CD14-positive monocyte (primary cell): Measurements from ENCODE around the gene PPP3CA. TPM values are rescaled to one million over a fixed set of nuclear protein-coding genes. Genes with fewer than 3 reads are reported as not detected.
A peak's percentile ranks its signal among the peaks of the same experiment; 100 is the strongest.

Experiments
- DNase-seq, 3 donors: peaks; one replicate each; pipeline ENCODE4 v3.0.0-alpha.2; 2011 to 2022
- H2AFZ ChIP-seq: 2 replicates; pipeline ENCODE4 v1.6.0; 2012; ENCODE audit warnings: mild to moderate bottlenecking, low read depth, low read length, inconsistent platforms; ENCODE audit not compliant: insufficient read depth, poor library complexity, severe bottlenecking
- H3K27ac ChIP-seq, 2 donors: 1 replicate in 1 of 2; 2 replicates in 1 of 2; pipeline ENCODE4 v1.5.1; 2012 to 2013; ENCODE audit warnings: low read length in 2 of 2, control low read depth in 1 of 2, inconsistent platforms in 1 of 2, low read depth in 1 of 2, mild to moderate bottlenecking in 1 of 2
- H3K27me3 ChIP-seq, 2 donors: one replicate each; pipeline versions ENCODE4 v1.6.0 to v1.6.1; 2011 to 2013; ENCODE audit warnings: low read length in 2 of 2; ENCODE audit not compliant: control insufficient read depth in 2 of 2, insufficient read depth in 2 of 2
- H3K36me3 ChIP-seq, 2 donors: replicated peaks in 1 of 2; 1 replicate in 1 of 2; 2 replicates in 1 of 2; pipeline versions ENCODE4 v1.5.1 to v1.6.1; 2012 to 2013; ENCODE audit warnings: low read length in 2 of 2, control low read depth in 1 of 2, inconsistent platforms in 1 of 2, mild to moderate bottlenecking in 1 of 2; ENCODE audit not compliant: insufficient read depth in 2 of 2, control insufficient read depth in 1 of 2
- H3K4me1 ChIP-seq, 2 donors: 1 replicate in 1 of 2; 2 replicates in 1 of 2; pipeline versions ENCODE4 v1.5.1 to v1.6.1; 2012 to 2013; ENCODE audit warnings: low read length in 2 of 2, control low read depth in 1 of 2, inconsistent platforms in 1 of 2, mild to moderate bottlenecking in 1 of 2, moderate library complexity in 1 of 2; ENCODE audit not compliant: insufficient read depth in 2 of 2, control insufficient read depth in 1 of 2
- H3K4me2 ChIP-seq: replicated peaks from 2 replicates; pipeline ENCODE3; 2012; ENCODE audit warnings: low read length, moderate library complexity, mild to moderate bottlenecking; ENCODE audit not compliant: poor library complexity, severe bottlenecking; ENCODE audit errors: extremely low read depth
- H3K4me3 ChIP-seq, 3 experiments: fragments of 200-600 bp in 1 of 3; sonication (generic) in 1 of 3; replicated peaks in 1 of 3; 1 replicate in 2 of 3; 2 replicates in 1 of 3; pipeline ENCODE4 v1.5.1; 2011 to 2013; ENCODE audit warnings: low read length in 3 of 3, mild to moderate bottlenecking in 3 of 3, control low read depth in 2 of 3, low read depth in 2 of 3, inconsistent platforms in 1 of 3, moderate library complexity in 1 of 3
- H3K79me2 ChIP-seq: 2 replicates; pipeline ENCODE4 v1.6.0; 2012; ENCODE audit warnings: mild to moderate bottlenecking, control low read depth, inconsistent platforms, low read length, moderate library complexity; ENCODE audit not compliant: insufficient read depth
- H3K9ac ChIP-seq: 2 replicates; pipeline ENCODE4 v1.6.0; 2017; ENCODE audit warnings: low read length, mild to moderate bottlenecking; ENCODE audit not compliant: insufficient read depth, poor library complexity, severe bottlenecking
- H3K9me3 ChIP-seq, 2 donors: replicated peaks in 1 of 2; 1 replicate in 1 of 2; 2 replicates in 1 of 2; pipeline versions ENCODE4 v1.5.1 to v1.6.1; 2012 to 2013; ENCODE audit warnings: low read length in 2 of 2, control low read depth in 1 of 2; ENCODE audit not compliant: control insufficient read depth in 1 of 2, insufficient read depth in 1 of 2
- H4K20me1 ChIP-seq: 2 replicates; pipeline ENCODE4 v1.6.0; 2012; ENCODE audit warnings: mild to moderate bottlenecking, low read length, control low read depth, moderate library complexity; ENCODE audit not compliant: insufficient read depth
- H3K27ac Mint-ChIP-seq, 7 donors: one replicate each; pipeline ENCODE4 v1.8.0; 2020; ENCODE audit warnings: mild to moderate bottlenecking in 7 of 7, mixed read lengths in 7 of 7, moderate library complexity in 6 of 7, inconsistent platforms in 2 of 7
- H3K27me3 Mint-ChIP-seq, 3 donors: one replicate each; pipeline ENCODE4 v1.8.0; 2021 to 2022; ENCODE audit warnings: low read depth in 3 of 3, mild to moderate bottlenecking in 3 of 3, mixed read lengths in 3 of 3, moderate library complexity in 3 of 3, inconsistent platforms in 1 of 3
- H3K36me3 Mint-ChIP-seq, 2 donors: one replicate each; pipeline ENCODE4 v1.8.0; 2020; ENCODE audit warnings: mixed read lengths in 2 of 2, inconsistent platforms in 1 of 2, mild to moderate bottlenecking in 1 of 2
- H3K4me1 Mint-ChIP-seq: one replicate; pipeline ENCODE4 v1.8.0; 2020; ENCODE audit warnings: mild to moderate bottlenecking, mixed read lengths
- H3K4me3 Mint-ChIP-seq, 2 donors: one replicate each; pipeline ENCODE4 v1.8.0; 2020; ENCODE audit warnings: mild to moderate bottlenecking in 2 of 2, mixed read lengths in 2 of 2, moderate library complexity in 1 of 2
- H3K9me3 Mint-ChIP-seq, 7 donors: one replicate each; pipeline ENCODE4 v1.8.0; 2020 to 2022; ENCODE audit warnings: mixed read lengths in 7 of 7, mild to moderate bottlenecking in 6 of 7, moderate library complexity in 6 of 7, inconsistent platforms in 2 of 7
- CTCF ChIP-seq: fragments of 200-600 bp; IDR thresholded peaks from one replicate; pipeline ENCODE4 v1.8.0; 2022; ENCODE audit warnings: antibody characterized with exemption, mild to moderate bottlenecking
- WGBS: methylation state at CpG from one replicate; pipeline ENCODE4 v1.1.5; 2013; ENCODE audit warnings: missing lambda C conversion rate; ENCODE audit not compliant: insufficient coverage; 5-methylcytosine and 5-hydroxymethylcytosine counted together
- intact Hi-C, 2 donors: fragments of 100-400 bp; cut with micrococcal nuclease; formaldehyde crosslinking; loops; one replicate each; pipeline versions ENCODE4 v1.15.0 to v1.15.1; 2023
- polyA plus RNA-seq, 3 donors: library from polyadenylated mRNA; depleted of rRNA in 1 of 3; unstranded in 2 of 3; stranded (reverse) in 1 of 3; fragments of 300-500 nt in 2 of 3; fragments of >200 nt in 1 of 3; fragmentation: Illumina TruSeq in 2 of 3; gene quantifications; 1 replicate in 2 of 3; 2 replicates in 1 of 3; pipeline ENCODE4 v1.2.3, GENCODE V29; 2012 to 2021

Gene PPP3CA
- polyA plus RNA-seq, 3 donors, result 5.1 to 9.7 (median 8.9) TPM

DNA sequence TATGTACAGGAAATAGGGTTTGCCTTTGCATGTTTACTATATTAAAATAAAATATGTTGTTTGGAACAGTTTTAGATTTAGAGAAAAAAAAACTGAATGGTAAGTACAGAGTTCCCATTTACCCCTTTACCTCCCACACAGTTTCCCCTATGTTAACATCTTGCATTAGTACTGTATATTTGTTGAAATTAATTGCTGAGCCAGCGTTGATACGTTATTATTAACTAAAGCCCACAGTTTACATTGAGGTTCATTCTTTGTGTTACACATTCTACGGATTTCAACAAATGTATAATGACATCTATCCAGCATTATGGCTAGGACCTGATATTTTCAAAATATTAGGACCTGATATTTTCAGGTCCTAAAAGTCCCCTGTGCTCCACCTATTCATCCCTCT lies 70.7 kb downstream of the PPP3CA start:
- intact Hi-C loops, result no loop called here
- H3K27me3 Mint-ChIP-seq, result no peaks in the 10 kb centered on the region
- peaks cover 92% of the 10 kb centered on the region for H4K20me1 ChIP-seq
- peaks cover 81% of the 10 kb centered on the region for H3K79me2 ChIP-seq
- H3K27ac Mint-ChIP-seq, result peak overlapping the region in 1 of 7 donors; percentile 9
- DNase-seq, result no peak
- H3K4me2 ChIP-seq, result no peak overlapping the region
- H2AFZ ChIP-seq, result no peak overlapping the region
- peaks cover 16 to 28% of the 10 kb centered on the region in 2 donors for H3K4me1 ChIP-seq
- no peak overlapping the region for H3K9ac ChIP-seq
- peaks cover 0 to 2% of the 10 kb centered on the region in 2 donors for H3K36me3 Mint-ChIP-seq
- no peak overlapping the region for H3K27ac ChIP-seq
- peaks cover 34% of the 10 kb centered on the region for H3K4me1 Mint-ChIP-seq
- H3K9me3 Mint-ChIP-seq, result peaks cover 0 to 5% (median 0%) of the 10 kb centered on the region in 7 donors
- no peak for TF ChIP-seq CTCF
- H3K4me3 Mint-ChIP-seq, result no peak overlapping the region
- no peaks in the 10 kb centered on the region for H3K36me3 ChIP-seq
- H3K27me3 ChIP-seq, result no peaks in the 10 kb centered on the region
- WGBS, result 100% methylated on average over 3 of the region's 3 CpGs
- H3K9me3 ChIP-seq, result no peaks in the 10 kb centered on the region
- no peak overlapping the region for H3K4me3 ChIP-seq

GRCh38 chr4:101274888-101275752 lies 72.2 kb downstream of the PPP3CA start:
- Histone ChIP-seq H3K4me2 (no peak overlapping the region), H4K20me1 (peaks cover 92% of the 10 kb centered on the region), H3K9me3 (no peaks in the 10 kb centered on the region), H2AFZ (no peak overlapping the region), H3K36me3 (no peaks in the 10 kb centered on the region), H3K4me1 (peaks cover 17 to 27% of the 10 kb centered on the region in 2 donors), H3K27ac (peak overlapping the region in 1 of 2 donors; percentile 40), H3K9ac (no peak overlapping the region), H3K79me2 (peaks cover 82% of the 10 kb centered on the region), H3K27me3 (no peaks in the 10 kb centered on the region), H3K4me3 (no peak overlapping the region)
- 0% methylated on average over 2 of the region's 7 CpGs for WGBS
- H3K4me3 Mint-ChIP-seq, result peak overlapping the region; percentile 34 to 71
- peak overlapping the region in 5 of 7 donors; percentile 9 to 85 (median 70) for H3K27ac Mint-ChIP-seq
- no peak for TF ChIP-seq CTCF
- H3K4me1 Mint-ChIP-seq, result peaks cover 31% of the 10 kb centered on the region
- H3K36me3 Mint-ChIP-seq, result peaks cover 0 to 2% of the 10 kb centered on the region in 2 donors
- H3K9me3 Mint-ChIP-seq, result peaks cover 0 to 5% (median 0%) of the 10 kb centered on the region in 7 donors
- intact Hi-C loops, result no loop called here
- peak in 2 of 3 donors; percentile 20 to 48 for DNase-seq
- H3K27me3 Mint-ChIP-seq, result no peaks in the 10 kb centered on the region
